A673 (cell line): Measurements from ENCODE around the gene TTC33. TPM values are rescaled to one million over a fixed set of nuclear protein-coding genes. Genes with fewer than 3 reads are reported as not detected.

ENCODE experiments used
- BruUV-seq: library from RNA; stranded (reverse); fragments of 400-500 nt; replicated peaks from 2 replicates; lab custom pipeline; 2021; lab: Mats Ljungman, UMichigan
- CTCF ChIA-PET: fragments of 300-600 bp; sonication (Branson Sonifier 250); formaldehyde crosslinking; loops from one replicate; lab custom pipeline; 2022; ENCODE audit warnings: antibody characterized with exemption; lab: Charles Lee
- POLR2A ChIA-PET: fragments of 300-600 bp; sonication (Branson Sonifier 250); formaldehyde crosslinking; loops from one replicate; lab custom pipeline; 2022; ENCODE audit warnings: antibody characterized with exemption; ENCODE audit not compliant: low non-redundant PET; lab: Charles Lee
- DNase-seq: peaks from one replicate; pipeline ENCODE4 v3.0.0-alpha.2; 2015; ENCODE audit warnings: low spot score
- H3K27ac ChIP-seq: fragments of 200-600 bp; sonication (generic); 2 replicates; pipeline ENCODE4 v1.5.1; 2016; ENCODE audit warnings: mixed run types, low read depth, mild to moderate bottlenecking, mixed read lengths, antibody characterized with exemption, low read length; ENCODE audit not compliant: poor library complexity, severe bottlenecking
- H3K27me3 ChIP-seq: fragments of 200-600 bp; sonication (generic); replicated peaks from 2 replicates; pipeline ENCODE4 v1.6.1; 2017; ENCODE audit warnings: mixed run types, low read depth, mild to moderate bottlenecking, mixed read lengths, antibody characterized with exemption, low read length; ENCODE audit not compliant: insufficient read depth, poor library complexity
- H3K36me3 ChIP-seq: fragments of 200-600 bp; sonication (generic); 2 replicates; pipeline ENCODE4 v1.6.1; 2016; ENCODE audit warnings: mixed run types, mild to moderate bottlenecking, mixed read lengths, antibody characterized with exemption, low read length; ENCODE audit not compliant: insufficient read depth, poor library complexity, severe bottlenecking
- H3K4me1 ChIP-seq: fragments of 200-600 bp; sonication (generic); 2 replicates; pipeline ENCODE4 v1.6.1; 2017; ENCODE audit warnings: mixed run types, mild to moderate bottlenecking, mixed read lengths, antibody characterized with exemption, low read length; ENCODE audit not compliant: insufficient read depth, poor library complexity, severe bottlenecking
- H3K4me3 ChIP-seq: fragments of 200-600 bp; sonication (generic); 2 replicates; pipeline ENCODE4 v1.5.1; 2016; ENCODE audit warnings: low read depth, mixed run types, mild to moderate bottlenecking, mixed read lengths, low read length; ENCODE audit not compliant: poor library complexity, severe bottlenecking
- H3K9me3 ChIP-seq: fragments of 200-600 bp; sonication (generic); 2 replicates; pipeline ENCODE4 v1.6.1; 2016; ENCODE audit warnings: mixed run types, low read depth, mild to moderate bottlenecking, mixed read lengths, antibody characterized with exemption, low read length; ENCODE audit not compliant: poor library complexity, severe bottlenecking
- CTCF ChIP-seq: fragments of 300-800, 200-600 bp; sonication (generic); conservative IDR thresholded peaks from 2 replicates; pipeline ENCODE4 v1.5.1; 2017; ENCODE audit warnings: low read depth, mild to moderate bottlenecking, antibody characterized with exemption, low read length, moderate library complexity, mixed read lengths
- EZH2 ChIP-seq: fragments of 200-600 bp; sonication (generic); IDR thresholded peaks from 2 replicates; pipeline ENCODE4 v1.6.1; 2017; ENCODE audit warnings: borderline replicate concordance, low read depth, mild to moderate bottlenecking, mixed read lengths, antibody characterized with exemption, low read length; ENCODE audit not compliant: poor library complexity, severe bottlenecking
- intact Hi-C: fragments of 100-400 bp; cut with micrococcal nuclease; formaldehyde crosslinking; loops from one replicate; pipeline ENCODE4 v1.10.0; 2022; ENCODE audit not compliant: unreplicated experiment
- total RNA-seq: library from RNA; stranded (reverse); gene quantifications from 2 replicates; pipeline ENCODE4 v1.2.3, GENCODE V29; 2021

The TTC33 gene
- total RNA-seq, 1 experiment from 2014 or later: 17.0 TPM

GRCh38 chr5:40572937-40573336, 182.8 kb downstream of the TTC33 start:
- H3K27ac ChIP-seq: no peak overlapping the region
- no peaks in the 10 kb centered on the region for H3K27me3 ChIP-seq
- no peak overlapping the region for H3K4me3 ChIP-seq
- DNase-seq: peak; percentile 36
- no peaks in the 10 kb centered on the region for H3K9me3 ChIP-seq
- H3K36me3 ChIP-seq: no peaks in the 10 kb centered on the region
- BruUV-seq: no TSS peak
- CTCF ChIA-PET: no interaction called here
- intact Hi-C loops: no loop called here
- H3K4me1 ChIP-seq: no peaks in the 10 kb centered on the region
- POLR2A ChIA-PET: no interaction called here
- TF ChIP-seq EZH2 (no peak), CTCF (no peak)

GRCh38 chr5:40572391-40572790, 183.4 kb downstream of the TTC33 start:
- ChIA-PET CTCF (no interaction called here), POLR2A (no interaction called here)
- no peaks in the 10 kb centered on the region for H3K4me1 ChIP-seq
- TF ChIP-seq CTCF (no peak), EZH2 (no peak)
- no peak for DNase-seq
- no peak overlapping the region for H3K27ac ChIP-seq
- H3K4me3 ChIP-seq: no peak overlapping the region
- intact Hi-C loops: no loop called here
- no peaks in the 10 kb centered on the region for H3K36me3 ChIP-seq
- no peaks in the 10 kb centered on the region for H3K27me3 ChIP-seq
- BruUV-seq: no TSS peak
- no peaks in the 10 kb centered on the region for H3K9me3 ChIP-seq

GRCh38 chr5:40571729-40572128, 184.0 kb downstream of the TTC33 start:
- intact Hi-C loops: no loop called here
- Histone ChIP-seq H3K9me3 (no peaks in the 10 kb centered on the region), H3K27me3 (no peaks in the 10 kb centered on the region), H3K27ac (no peak overlapping the region), H3K4me1 (no peaks in the 10 kb centered on the region), H3K36me3 (no peaks in the 10 kb centered on the region), H3K4me3 (no peak overlapping the region)
- no peak for DNase-seq
- POLR2A ChIA-PET: no interaction called here
- BruUV-seq: no TSS peak
- CTCF ChIA-PET: no interaction called here
- no peak for TF ChIP-seq CTCF
- TF ChIP-seq EZH2: no peak
